Esophagus squamous epithelium (tissue), 4 donors: ENCODE results near the gene GSTM4.
A peak's percentile ranks its signal among the peaks of the same experiment; 100 is the strongest.

Source experiments
- POLR2A ChIP-seq, 4 donors: fragments of 450-650 bp; IDR thresholded peaks; one replicate each; pipeline ENCODE4 v1.6.1; 2017; ENCODE audit warnings: antibody characterized with exemption in 4 of 4, mild to moderate bottlenecking in 4 of 4, moderate library complexity in 3 of 4
- TF ChIP-seq, protein P1 (sequence below), 6 experiments: fragments of 450-650 bp in 4 of 6; fragments of 200-600 bp in 2 of 6; sonication (generic) in 2 of 6; IDR thresholded peaks; one replicate each; pipeline ENCODE4 v1.5.1; 2016 to 2019; ENCODE audit warnings: antibody characterized with exemption in 6 of 6, mild to moderate bottlenecking in 4 of 6, moderate library complexity in 4 of 6

DNA sequence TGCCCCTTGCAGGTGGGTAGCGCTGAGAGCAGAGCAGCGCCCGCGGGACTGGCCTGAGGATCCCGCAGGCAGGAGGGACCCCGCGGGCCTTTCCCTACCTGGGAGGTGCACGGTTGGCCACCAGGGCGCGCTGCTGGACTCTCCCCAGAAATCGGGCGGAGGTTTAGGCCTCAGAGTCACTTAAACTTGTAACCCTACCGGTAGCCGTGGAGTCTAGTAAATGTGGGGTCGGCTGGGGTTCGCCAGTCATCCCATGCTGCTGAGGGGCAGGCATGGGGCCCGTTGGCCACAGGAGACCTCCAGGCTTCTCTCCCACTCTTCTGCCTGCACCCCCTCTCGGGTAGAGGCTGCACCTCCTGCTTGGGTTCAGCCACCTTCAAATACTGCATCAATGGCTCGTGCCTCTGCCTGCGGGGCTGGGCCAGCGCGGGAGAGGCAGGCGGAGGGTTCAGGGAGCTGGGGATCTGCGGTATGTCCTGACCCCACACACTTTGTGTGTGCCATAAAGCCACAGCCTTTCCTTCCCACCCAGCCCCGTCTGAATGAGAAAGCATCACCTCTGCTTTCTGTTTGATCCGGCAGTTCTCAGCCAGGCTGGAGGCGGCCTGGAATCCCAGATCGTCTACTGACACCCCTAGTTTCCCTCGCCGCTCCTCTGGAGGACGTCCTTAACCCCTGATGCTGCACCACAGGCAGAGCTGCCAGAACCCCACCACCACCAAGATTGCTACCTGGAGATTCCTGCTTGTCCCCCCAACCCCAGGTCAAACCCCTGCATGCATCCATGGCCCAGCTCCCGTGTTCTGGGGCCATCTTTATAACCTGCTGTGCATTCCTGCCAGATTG is 12.3 kb upstream of the GSTM4 start:
- TF ChIP-seq POLR2A (IDR thresholded peaks at IDR 0.05): no peak
- TF ChIP-seq, protein P1, sequence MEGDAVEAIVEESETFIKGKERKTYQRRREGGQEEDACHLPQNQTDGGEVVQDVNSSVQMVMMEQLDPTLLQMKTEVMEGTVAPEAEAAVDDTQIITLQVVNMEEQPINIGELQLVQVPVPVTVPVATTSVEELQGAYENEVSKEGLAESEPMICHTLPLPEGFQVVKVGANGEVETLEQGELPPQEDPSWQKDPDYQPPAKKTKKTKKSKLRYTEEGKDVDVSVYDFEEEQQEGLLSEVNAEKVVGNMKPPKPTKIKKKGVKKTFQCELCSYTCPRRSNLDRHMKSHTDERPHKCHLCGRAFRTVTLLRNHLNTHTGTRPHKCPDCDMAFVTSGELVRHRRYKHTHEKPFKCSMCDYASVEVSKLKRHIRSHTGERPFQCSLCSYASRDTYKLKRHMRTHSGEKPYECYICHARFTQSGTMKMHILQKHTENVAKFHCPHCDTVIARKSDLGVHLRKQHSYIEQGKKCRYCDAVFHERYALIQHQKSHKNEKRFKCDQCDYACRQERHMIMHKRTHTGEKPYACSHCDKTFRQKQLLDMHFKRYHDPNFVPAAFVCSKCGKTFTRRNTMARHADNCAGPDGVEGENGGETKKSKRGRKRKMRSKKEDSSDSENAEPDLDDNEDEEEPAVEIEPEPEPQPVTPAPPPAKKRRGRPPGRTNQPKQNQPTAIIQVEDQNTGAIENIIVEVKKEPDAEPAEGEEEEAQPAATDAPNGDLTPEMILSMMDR (IDR thresholded peaks at IDR 0.05): peak; percentile 90 to 96 (median 92)
